Thyroid gland (tissue), 4 donors: ENCODE data around the gene NIPBL. TPM values are rescaled to one million over a fixed set of nuclear protein-coding genes. Genes with fewer than 3 reads are reported as not detected.

Experiments used
- DNase-seq, 2 donors: peaks; one replicate each; pipeline ENCODE4 v3.0.0-alpha.2; 2019
- H3K27ac ChIP-seq, 3 donors: fragments of 200-600 bp; sonication (generic); 1 replicate in 2 of 3; 2 replicates in 1 of 3; pipeline ENCODE4 v1.5.1; 2016 to 2019; ENCODE audit warnings: mild to moderate bottlenecking in 1 of 3, moderate library complexity in 1 of 3
- H3K27me3 ChIP-seq: fragments of 200-600 bp; sonication (generic); one replicate; pipeline ENCODE4 v1.5.1; 2019
- H3K36me3 ChIP-seq, 2 donors: fragments of 200-600 bp; sonication (generic); one replicate each; pipeline ENCODE4 v1.5.1; 2016 to 2019
- H3K4me1 ChIP-seq, 2 donors: fragments of 200-600 bp; sonication (generic); one replicate each; pipeline ENCODE4 v1.5.1; 2017 to 2019
- H3K4me3 ChIP-seq, 3 donors: fragments of 200-600 bp; sonication (generic); replicated peaks in 1 of 3; 1 replicate in 2 of 3; 2 replicates in 1 of 3; pipeline ENCODE4 v1.5.1; 2016; ENCODE audit warnings: mild to moderate bottlenecking in 1 of 3
- H3K9me3 ChIP-seq: fragments of 200-600 bp; sonication (generic); one replicate; pipeline ENCODE4 v1.5.1; 2017
- POLR2A ChIP-seq, 2 donors: fragments of 450-650 bp; IDR thresholded peaks; one replicate each; pipeline ENCODE4 v1.6.1; 2017; ENCODE audit warnings: antibody characterized with exemption in 2 of 2, mild to moderate bottlenecking in 2 of 2, moderate library complexity in 1 of 2
- WGBS, 2 donors: methylation state at CpG; one replicate each; pipeline ENCODE4 v1.1.5; 2017; 5-methylcytosine and 5-hydroxymethylcytosine counted together
- intact Hi-C: fragments of 100-400 bp; cut with DNase I; formaldehyde crosslinking; loops from one replicate; pipeline ENCODE4 v1.15.1; 2023
- total RNA-seq, 4 donors: library from RNA; depleted of rRNA; stranded (reverse); fragments of >200 nt; gene quantifications; one replicate each; pipeline ENCODE4 v1.2.3, GENCODE V29; 2016
- TF ChIP-seq, protein P1 (sequence below), 6 experiments: fragments of 200-600 bp in 3 of 6; fragments of 450-650 bp in 3 of 6; sonication (generic) in 3 of 6; IDR thresholded peaks; one replicate each; pipeline ENCODE4 v1.5.1; 2016 to 2019; ENCODE audit warnings: antibody characterized with exemption in 6 of 6, mild to moderate bottlenecking in 2 of 6, inconsistent platforms in 1 of 6, moderate library complexity in 1 of 6

NIPBL gene
- total RNA-seq, 4 donors from 2014 or later: 62.1 to 145 (median 87.8) TPM

DNA sequence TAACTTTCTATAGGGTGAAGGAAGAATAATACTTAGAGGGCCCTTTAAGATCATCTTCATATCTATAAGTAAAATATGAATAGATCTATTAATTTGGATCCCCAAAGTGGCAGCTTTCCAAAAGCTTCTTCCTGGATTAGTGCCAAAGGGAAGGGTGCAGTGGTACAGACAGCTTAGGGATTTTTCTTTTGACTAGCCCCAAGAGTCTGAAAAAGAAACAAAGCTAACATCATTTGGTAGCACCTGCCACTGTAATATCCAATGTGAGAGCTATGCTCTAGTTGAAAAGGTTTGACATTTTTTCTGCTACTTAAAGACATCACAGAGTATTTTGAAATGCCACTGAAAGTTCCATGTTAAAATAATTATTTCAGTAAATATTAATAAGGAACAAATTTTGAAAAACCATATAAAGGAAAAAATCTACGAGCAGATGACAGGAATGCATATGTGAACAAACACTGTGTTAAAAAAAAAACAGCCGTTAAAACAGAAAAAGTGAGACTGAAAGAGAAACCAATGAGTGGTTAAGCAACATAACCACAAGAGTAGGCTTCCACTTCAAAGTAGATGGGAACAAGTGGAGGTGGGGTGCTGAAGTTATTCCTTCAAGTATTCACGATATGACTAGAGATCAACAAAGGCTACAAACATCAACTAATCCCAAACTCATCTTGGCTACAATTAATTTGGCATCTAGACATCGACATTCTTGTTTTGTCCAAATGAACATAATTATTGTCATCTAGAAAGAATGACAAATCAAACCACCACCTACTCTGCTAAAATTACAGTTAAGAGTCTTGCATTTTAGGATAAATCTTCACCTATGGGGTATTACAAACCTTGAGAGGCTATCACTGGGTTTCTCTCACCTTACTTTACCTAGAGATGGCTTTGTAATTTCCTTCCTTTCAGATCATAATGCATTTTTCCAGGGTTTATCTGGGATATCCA lies 235.1 kb downstream of the NIPBL start:
- H3K4me3 ChIP-seq: no peak overlapping the region
- peak overlapping the region; percentile 46 to 57 (median 55) for H3K27ac ChIP-seq
- no peaks in the 10 kb centered on the region for H3K27me3 ChIP-seq
- peaks cover 5 to 6% of the 10 kb centered on the region in 2 donors for H3K4me1 ChIP-seq
- peaks cover 30 to 36% of the 10 kb centered on the region in 2 donors for H3K36me3 ChIP-seq
- no peaks in the 10 kb centered on the region for H3K9me3 ChIP-seq
- 42 to 46% methylated on average over 4 of the region's 4 CpGs for WGBS, 2 donors
- TF ChIP-seq, protein P1, sequence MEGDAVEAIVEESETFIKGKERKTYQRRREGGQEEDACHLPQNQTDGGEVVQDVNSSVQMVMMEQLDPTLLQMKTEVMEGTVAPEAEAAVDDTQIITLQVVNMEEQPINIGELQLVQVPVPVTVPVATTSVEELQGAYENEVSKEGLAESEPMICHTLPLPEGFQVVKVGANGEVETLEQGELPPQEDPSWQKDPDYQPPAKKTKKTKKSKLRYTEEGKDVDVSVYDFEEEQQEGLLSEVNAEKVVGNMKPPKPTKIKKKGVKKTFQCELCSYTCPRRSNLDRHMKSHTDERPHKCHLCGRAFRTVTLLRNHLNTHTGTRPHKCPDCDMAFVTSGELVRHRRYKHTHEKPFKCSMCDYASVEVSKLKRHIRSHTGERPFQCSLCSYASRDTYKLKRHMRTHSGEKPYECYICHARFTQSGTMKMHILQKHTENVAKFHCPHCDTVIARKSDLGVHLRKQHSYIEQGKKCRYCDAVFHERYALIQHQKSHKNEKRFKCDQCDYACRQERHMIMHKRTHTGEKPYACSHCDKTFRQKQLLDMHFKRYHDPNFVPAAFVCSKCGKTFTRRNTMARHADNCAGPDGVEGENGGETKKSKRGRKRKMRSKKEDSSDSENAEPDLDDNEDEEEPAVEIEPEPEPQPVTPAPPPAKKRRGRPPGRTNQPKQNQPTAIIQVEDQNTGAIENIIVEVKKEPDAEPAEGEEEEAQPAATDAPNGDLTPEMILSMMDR (IDR thresholded peaks at IDR 0.05): no peak
- no peak for TF ChIP-seq POLR2A (IDR thresholded peaks at IDR 0.05)
- DNase-seq: peak; percentile 19 to 27
- intact Hi-C loops: no loop called here

- Histone ChIP-seq H3K27me3 (no peaks in the 10 kb centered on the region), H3K36me3 (peaks cover 28 to 32% of the 10 kb centered on the region in 2 donors), H3K4me3 (no peak overlapping the region), H3K27ac (peak overlapping the region; percentile 42 to 57 (median 46)), H3K4me1 (peaks cover 5 to 6% of the 10 kb centered on the region in 2 donors), H3K9me3 (no peaks in the 10 kb centered on the region)
- no peak for DNase-seq
- 89 to 95% methylated on average over 3 of the region's 3 CpGs for WGBS, 2 donors
- TF ChIP-seq POLR2A (IDR thresholded peaks at IDR 0.05): no peak
- TF ChIP-seq, protein P1 (IDR thresholded peaks at IDR 0.05): no peak
- intact Hi-C loops: no loop called here
These were observed 235.9 kb downstream of the NIPBL start for GRCh38 chr5:37112383-37112991.
